PC-9 (cell line): Measurements from ENCODE around the gene C12orf57. TPM values are rescaled to one million over a fixed set of nuclear protein-coding genes. Genes with fewer than 3 reads are reported as not detected.

ENCODE experiments used
- BruUV-seq: library from RNA; stranded (reverse); fragments of 400-500 nt; replicated peaks from 2 replicates; lab custom pipeline; 2021; lab: Mats Ljungman, UMichigan
- CTCF ChIA-PET: fragments of 300-600 bp; sonication (Branson Sonifier 250); formaldehyde crosslinking; loops from one replicate; lab custom pipeline; 2022; ENCODE audit warnings: antibody characterized with exemption; lab: Charles Lee
- POLR2A ChIA-PET: fragments of 300-600 bp; sonication (Branson Sonifier 250); formaldehyde crosslinking; loops from one replicate; lab custom pipeline; 2022; ENCODE audit warnings: antibody characterized with exemption; ENCODE audit not compliant: unreplicated experiment; lab: Charles Lee
- DNase-seq, 2 experiments: peaks; one replicate each; pipeline versions ENCODE4 v3.0.0 to v3.0.0-alpha.2; 2015 to 2022; ENCODE audit warnings: mixed read lengths in 1 of 2
- H2AFZ ChIP-seq: fragments of 200-600 bp; sonication (generic); 2 replicates; pipeline ENCODE4 v1.8.1; 2017; ENCODE audit warnings: antibody characterized with exemption
- H3F3A ChIP-seq: fragments of 200-600 bp; sonication (generic); 2 replicates; pipeline ENCODE4 v1.8.1; 2017; ENCODE audit warnings: antibody characterized with exemption, mild to moderate bottlenecking, low read depth; ENCODE audit not compliant: insufficient read depth
- H3K27ac ChIP-seq: fragments of 200-600 bp; sonication (generic); 2 replicates; pipeline ENCODE4 v1.6.1; 2016; ENCODE audit warnings: mixed run types
- H3K27me3 ChIP-seq: fragments of 200-600 bp; sonication (generic); 2 replicates; pipeline ENCODE4 v1.6.1; 2016; ENCODE audit warnings: low read depth, mixed run types; ENCODE audit not compliant: insufficient read depth
- H3K36me3 ChIP-seq: fragments of 200-600 bp; sonication (generic); 2 replicates; pipeline ENCODE4 v1.6.1; 2016; ENCODE audit warnings: low read depth, mixed run types
- H3K4me1 ChIP-seq: fragments of 200-600 bp; sonication (generic); replicated peaks from 2 replicates; pipeline ENCODE4 v1.6.1; 2016; ENCODE audit warnings: mixed run types; ENCODE audit not compliant: insufficient read depth
- H3K4me2 ChIP-seq: fragments of 200-600 bp; sonication (generic); 2 replicates; pipeline ENCODE4 v1.6.1; 2017; ENCODE audit warnings: mixed run types
- H3K4me3 ChIP-seq: fragments of 200-600 bp; sonication (generic); 2 replicates; pipeline ENCODE4 v1.6.1; 2016; ENCODE audit warnings: mixed run types
- H3K79me2 ChIP-seq: fragments of 200-600 bp; sonication (generic); 2 replicates; pipeline ENCODE4 v1.6.1; 2017; ENCODE audit warnings: low read depth, mixed run types
- H3K9me2 ChIP-seq: fragments of 200-600 bp; sonication (generic); 2 replicates; pipeline ENCODE4 v1.8.1; 2017; ENCODE audit warnings: mild to moderate bottlenecking; ENCODE audit not compliant: insufficient read depth
- H3K9me3 ChIP-seq: fragments of 200-600 bp; sonication (generic); 2 replicates; pipeline ENCODE4 v1.8.1; 2016; ENCODE audit warnings: low read depth; ENCODE audit not compliant: insufficient read depth
- H4K20me1 ChIP-seq: fragments of 200-600 bp; sonication (generic); 2 replicates; pipeline ENCODE4 v1.8.1; 2017; ENCODE audit not compliant: insufficient read depth
- EZH2 ChIP-seq: fragments of 200-600 bp; sonication (generic); IDR thresholded peaks from 2 replicates; pipeline ENCODE4 v1.8.0; 2017; ENCODE audit warnings: antibody characterized with exemption, low read depth
- intact Hi-C: fragments of 100-400 bp; cut with micrococcal nuclease; formaldehyde crosslinking; loops from one replicate; pipeline ENCODE4 v1.10.0; 2022; ENCODE audit not compliant: unreplicated experiment
- total RNA-seq: library from RNA; stranded (reverse); gene quantifications from 2 replicates; pipeline ENCODE4 v1.2.3, GENCODE V29; 2021
- TF ChIP-seq, protein P1 (sequence below): fragments of 200-600 bp; sonication (generic); conservative IDR thresholded peaks from 2 replicates; pipeline ENCODE4 v1.6.1; 2017; ENCODE audit warnings: mixed run types, antibody characterized with exemption, mild to moderate bottlenecking, moderate library complexity

Gene C12orf57
- total RNA-seq, 1 experiment from 2014 or later, result 198 TPM

DNA sequence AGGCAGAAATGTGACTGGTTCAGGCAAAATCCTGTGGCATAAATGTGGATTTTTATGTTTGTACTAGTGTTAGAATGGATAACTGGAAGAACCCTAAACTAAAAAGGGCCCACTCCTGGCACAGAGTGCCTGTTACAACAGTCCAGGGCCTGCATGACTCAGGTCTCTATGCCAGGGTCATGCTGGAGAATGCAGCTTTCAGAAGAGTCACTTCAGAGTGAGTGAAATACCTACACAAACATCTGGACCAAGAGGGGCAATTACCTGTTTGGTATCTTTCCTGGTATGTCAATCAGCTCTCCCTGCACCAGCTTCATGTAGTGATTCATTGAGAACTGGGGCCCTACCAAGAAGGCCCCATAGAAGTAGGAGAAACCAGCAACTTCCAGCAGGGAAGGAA is 36.9 kb downstream of the C12orf57 start:
- H3F3A ChIP-seq, result peaks cover 61% of the 10 kb centered on the region
- peaks cover 26% of the 10 kb centered on the region for H3K36me3 ChIP-seq
- ChIA-PET CTCF (no interaction called here), POLR2A (interaction anchor here (0.7 kb wide), 1 partner anchor 221 kb away, joined by 3 read pairs; no protein-coding TSS in a partner anchor)
- H3K4me1 ChIP-seq, result peaks cover 2% of the 10 kb centered on the region
- no peak overlapping the region for H3K4me3 ChIP-seq
- no peak overlapping the region for H3K27ac ChIP-seq
- no peaks in the 10 kb centered on the region for H3K27me3 ChIP-seq
- no peaks in the 10 kb centered on the region for H3K9me3 ChIP-seq
- H3K9me2 ChIP-seq, result no peaks in the 10 kb centered on the region
- H4K20me1 ChIP-seq, result no peaks in the 10 kb centered on the region
- no peak for TF ChIP-seq EZH2
- TF ChIP-seq, protein P1, sequence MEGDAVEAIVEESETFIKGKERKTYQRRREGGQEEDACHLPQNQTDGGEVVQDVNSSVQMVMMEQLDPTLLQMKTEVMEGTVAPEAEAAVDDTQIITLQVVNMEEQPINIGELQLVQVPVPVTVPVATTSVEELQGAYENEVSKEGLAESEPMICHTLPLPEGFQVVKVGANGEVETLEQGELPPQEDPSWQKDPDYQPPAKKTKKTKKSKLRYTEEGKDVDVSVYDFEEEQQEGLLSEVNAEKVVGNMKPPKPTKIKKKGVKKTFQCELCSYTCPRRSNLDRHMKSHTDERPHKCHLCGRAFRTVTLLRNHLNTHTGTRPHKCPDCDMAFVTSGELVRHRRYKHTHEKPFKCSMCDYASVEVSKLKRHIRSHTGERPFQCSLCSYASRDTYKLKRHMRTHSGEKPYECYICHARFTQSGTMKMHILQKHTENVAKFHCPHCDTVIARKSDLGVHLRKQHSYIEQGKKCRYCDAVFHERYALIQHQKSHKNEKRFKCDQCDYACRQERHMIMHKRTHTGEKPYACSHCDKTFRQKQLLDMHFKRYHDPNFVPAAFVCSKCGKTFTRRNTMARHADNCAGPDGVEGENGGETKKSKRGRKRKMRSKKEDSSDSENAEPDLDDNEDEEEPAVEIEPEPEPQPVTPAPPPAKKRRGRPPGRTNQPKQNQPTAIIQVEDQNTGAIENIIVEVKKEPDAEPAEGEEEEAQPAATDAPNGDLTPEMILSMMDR, result no peak
- no peak overlapping the region for H2AFZ ChIP-seq
- H3K4me2 ChIP-seq, result no peak overlapping the region
- DNase-seq, result no peak
- no TSS peak for BruUV-seq
- no peaks in the 10 kb centered on the region for H3K79me2 ChIP-seq
- intact Hi-C loops, result no loop called here

DNA sequence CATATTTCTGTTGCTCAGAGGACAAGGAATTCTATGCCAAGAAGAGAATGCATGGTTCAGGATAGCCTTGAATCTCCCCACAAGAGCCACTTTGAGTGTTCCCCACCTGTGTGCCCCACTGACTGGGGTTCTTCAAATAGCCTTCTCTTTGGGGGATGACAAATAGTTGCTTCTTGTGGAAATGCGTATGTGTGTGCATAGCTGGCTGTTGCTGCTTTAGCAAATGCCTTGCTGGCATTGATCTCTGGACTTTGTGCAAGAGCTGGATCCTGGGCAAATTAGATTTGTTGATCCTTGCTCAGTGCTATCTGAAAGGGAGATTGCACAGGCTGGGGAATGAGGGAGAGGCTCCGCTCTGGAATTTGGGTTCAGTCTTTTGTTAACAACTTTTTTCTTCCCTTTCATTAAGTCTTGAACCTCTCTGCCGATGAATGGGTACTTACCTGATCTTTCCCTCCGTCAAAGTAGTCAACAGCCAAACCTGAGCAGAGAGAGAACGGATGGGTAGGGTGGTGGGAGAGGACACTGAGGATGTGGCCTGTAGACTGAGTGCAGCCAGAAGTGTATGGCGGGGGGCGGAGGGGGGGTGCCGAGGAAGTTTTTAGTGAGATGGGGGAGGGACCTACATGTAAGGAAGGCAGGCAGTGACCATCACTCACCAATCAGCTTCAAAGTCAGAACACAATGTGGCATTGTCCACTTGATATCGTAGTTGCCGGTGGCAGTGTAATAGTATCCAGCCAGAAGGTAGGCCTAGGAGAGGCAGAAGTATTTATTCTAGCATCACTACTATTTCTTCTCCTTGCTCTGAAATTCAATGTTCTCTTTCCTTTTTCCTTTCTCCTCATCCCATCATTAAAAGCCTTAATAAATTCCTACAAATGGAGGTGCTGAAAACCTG is 37.6 kb downstream of the C12orf57 start:
- Histone ChIP-seq H3K9me2 (no peaks in the 10 kb centered on the region), H3K4me3 (no peak overlapping the region), H2AFZ (no peak overlapping the region), H3K4me1 (no peaks in the 10 kb centered on the region), H3K79me2 (no peaks in the 10 kb centered on the region), H4K20me1 (no peaks in the 10 kb centered on the region), H3K27ac (no peak overlapping the region), H3K4me2 (no peak overlapping the region), H3F3A (peaks cover 55% of the 10 kb centered on the region), H3K27me3 (no peaks in the 10 kb centered on the region), H3K9me3 (no peaks in the 10 kb centered on the region), H3K36me3 (peaks cover 21% of the 10 kb centered on the region)
- ChIA-PET CTCF (no interaction called here), POLR2A (interaction anchor here (0.7 kb wide), 1 partner anchor 220 kb away, joined by 3 read pairs; no protein-coding TSS in a partner anchor)
- DNase-seq, result no peak
- BruUV-seq, result no TSS peak
- intact Hi-C loops, result no loop called here
- no peak for TF ChIP-seq EZH2
- TF ChIP-seq, protein P1, result no peak

DNA sequence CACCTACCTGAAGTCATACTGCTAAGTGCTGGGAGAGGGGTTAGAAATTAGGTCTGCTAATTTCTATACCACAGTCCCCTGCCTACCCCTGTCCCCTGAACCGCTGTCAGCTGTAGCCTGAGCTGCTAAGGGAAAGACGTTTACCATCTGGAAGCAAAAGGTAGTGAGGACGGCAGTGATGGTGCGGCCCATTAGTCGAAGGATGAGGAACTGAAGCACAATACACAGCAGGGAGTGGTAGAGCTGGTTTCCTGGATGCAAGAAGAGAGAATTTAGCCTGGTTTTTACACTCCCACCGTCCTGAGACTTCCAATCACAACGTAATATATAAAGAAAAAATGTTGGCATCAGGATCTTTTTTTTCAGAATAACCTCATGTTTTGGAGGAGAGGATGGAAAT is 38.7 kb downstream of the C12orf57 start:
- no peaks in the 10 kb centered on the region for H3K4me1 ChIP-seq
- H3K9me3 ChIP-seq, result no peaks in the 10 kb centered on the region
- H3K36me3 ChIP-seq, result peaks cover 10% of the 10 kb centered on the region
- ChIA-PET CTCF (no interaction called here), POLR2A (interaction anchor here (0.7 kb wide), 1 partner anchor 170 kb away, joined by 7 read pairs; no protein-coding TSS in a partner anchor)
- H3K27me3 ChIP-seq, result no peaks in the 10 kb centered on the region
- DNase-seq, result no peak
- no TSS peak for BruUV-seq
- H3K4me3 ChIP-seq, result no peak overlapping the region
- no peak overlapping the region for H3K4me2 ChIP-seq
- H3K79me2 ChIP-seq, result no peaks in the 10 kb centered on the region
- H3K9me2 ChIP-seq, result no peaks in the 10 kb centered on the region
- H3F3A ChIP-seq, result peaks cover 43% of the 10 kb centered on the region
- H3K27ac ChIP-seq, result no peak overlapping the region
- no peak overlapping the region for H2AFZ ChIP-seq
- TF ChIP-seq, protein P1, result no peak
- no peak for TF ChIP-seq EZH2
- intact Hi-C loops, result no loop called here
- no peaks in the 10 kb centered on the region for H4K20me1 ChIP-seq
